Right atrium auricular region (tissue), 2 donors: ENCODE measurements around the gene CLIP2. TPM values are rescaled to one million over a fixed set of nuclear protein-coding genes. Genes with fewer than 3 reads are reported as not detected.
A peak's percentile ranks its signal among the peaks of the same experiment; 100 is the strongest.

Experiments used
- DNase-seq: peaks from one replicate; pipeline ENCODE4 v3.0.0-alpha.2; 2019; ENCODE audit warnings: low spot score
- H3K27ac ChIP-seq, 2 donors: fragments of 200-600 bp; sonication (generic); 1 replicate in 1 of 2; 2 replicates in 1 of 2; pipeline ENCODE4 v1.5.1; 2016 to 2019
- H3K27me3 ChIP-seq, 2 donors: fragments of 200-600 bp; sonication (generic); one replicate each; pipeline versions ENCODE4 v1.5.1 to v1.6.0; 2017 to 2019
- H3K36me3 ChIP-seq: fragments of 200-600 bp; sonication (generic); one replicate; pipeline ENCODE4 v1.5.1; 2016
- H3K4me1 ChIP-seq, 2 donors: fragments of 200-600 bp; sonication (generic); one replicate each; pipeline versions ENCODE4 v1.5.1 to v1.6.0; 2017 to 2019
- H3K4me3 ChIP-seq, 2 donors: fragments of 200-600 bp; sonication (generic); 1 replicate in 1 of 2; 2 replicates in 1 of 2; pipeline ENCODE4 v1.5.1; 2017 to 2019; ENCODE audit warnings: mild to moderate bottlenecking in 1 of 2, moderate library complexity in 1 of 2
- H3K9me3 ChIP-seq, 2 donors: fragments of 200-600 bp; sonication (generic); one replicate each; pipeline ENCODE4 v1.5.1; 2019
- total RNA-seq, 2 donors: library from RNA; depleted of rRNA; stranded (reverse); fragments of >200 nt; gene quantifications; one replicate each; pipeline ENCODE4 v1.1.0, GENCODE V29; 2016
- TF ChIP-seq, protein P1 (sequence below), 2 donors: fragments of 200-600 bp; sonication (generic); IDR thresholded peaks; one replicate each; pipeline ENCODE4 v1.5.1; 2019; ENCODE audit warnings: antibody characterized with exemption in 2 of 2

The CLIP2 gene
- total RNA-seq, 2 donors from 2014 or later = 9.5 to 12.1 TPM

DNA sequence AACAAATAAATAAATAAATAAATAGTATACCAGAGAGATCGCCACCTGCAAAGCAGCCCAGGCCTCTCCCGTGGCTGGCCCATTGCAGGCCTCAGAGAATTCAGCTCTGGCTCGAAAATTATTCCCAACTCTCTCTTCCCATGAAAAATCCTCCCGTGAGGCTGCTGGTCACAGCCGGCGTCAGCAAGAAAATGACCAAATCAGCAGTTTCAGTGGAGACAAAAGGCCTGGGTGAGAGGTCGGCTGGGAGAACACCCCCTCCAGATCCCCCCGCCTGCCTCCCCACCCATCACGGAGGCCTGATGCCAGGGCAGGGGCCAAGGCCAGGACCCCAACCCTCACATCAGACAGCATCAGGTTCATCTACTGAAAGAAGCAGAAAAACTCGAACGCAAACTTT, 3.1 kb upstream of the CLIP2 start:
- H3K4me3 ChIP-seq = no peak overlapping the region
- H3K27me3 ChIP-seq = no peaks in the 10 kb centered on the region
- no peak overlapping the region for H3K27ac ChIP-seq
- DNase-seq = no peak
- H3K36me3 ChIP-seq = no peaks in the 10 kb centered on the region
- peaks cover 0 to 29% of the 10 kb centered on the region in 2 donors for H3K4me1 ChIP-seq
- H3K9me3 ChIP-seq = no peaks in the 10 kb centered on the region
- TF ChIP-seq, protein P1, sequence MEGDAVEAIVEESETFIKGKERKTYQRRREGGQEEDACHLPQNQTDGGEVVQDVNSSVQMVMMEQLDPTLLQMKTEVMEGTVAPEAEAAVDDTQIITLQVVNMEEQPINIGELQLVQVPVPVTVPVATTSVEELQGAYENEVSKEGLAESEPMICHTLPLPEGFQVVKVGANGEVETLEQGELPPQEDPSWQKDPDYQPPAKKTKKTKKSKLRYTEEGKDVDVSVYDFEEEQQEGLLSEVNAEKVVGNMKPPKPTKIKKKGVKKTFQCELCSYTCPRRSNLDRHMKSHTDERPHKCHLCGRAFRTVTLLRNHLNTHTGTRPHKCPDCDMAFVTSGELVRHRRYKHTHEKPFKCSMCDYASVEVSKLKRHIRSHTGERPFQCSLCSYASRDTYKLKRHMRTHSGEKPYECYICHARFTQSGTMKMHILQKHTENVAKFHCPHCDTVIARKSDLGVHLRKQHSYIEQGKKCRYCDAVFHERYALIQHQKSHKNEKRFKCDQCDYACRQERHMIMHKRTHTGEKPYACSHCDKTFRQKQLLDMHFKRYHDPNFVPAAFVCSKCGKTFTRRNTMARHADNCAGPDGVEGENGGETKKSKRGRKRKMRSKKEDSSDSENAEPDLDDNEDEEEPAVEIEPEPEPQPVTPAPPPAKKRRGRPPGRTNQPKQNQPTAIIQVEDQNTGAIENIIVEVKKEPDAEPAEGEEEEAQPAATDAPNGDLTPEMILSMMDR (IDR thresholded peaks at IDR 0.05) = no peak

DNA sequence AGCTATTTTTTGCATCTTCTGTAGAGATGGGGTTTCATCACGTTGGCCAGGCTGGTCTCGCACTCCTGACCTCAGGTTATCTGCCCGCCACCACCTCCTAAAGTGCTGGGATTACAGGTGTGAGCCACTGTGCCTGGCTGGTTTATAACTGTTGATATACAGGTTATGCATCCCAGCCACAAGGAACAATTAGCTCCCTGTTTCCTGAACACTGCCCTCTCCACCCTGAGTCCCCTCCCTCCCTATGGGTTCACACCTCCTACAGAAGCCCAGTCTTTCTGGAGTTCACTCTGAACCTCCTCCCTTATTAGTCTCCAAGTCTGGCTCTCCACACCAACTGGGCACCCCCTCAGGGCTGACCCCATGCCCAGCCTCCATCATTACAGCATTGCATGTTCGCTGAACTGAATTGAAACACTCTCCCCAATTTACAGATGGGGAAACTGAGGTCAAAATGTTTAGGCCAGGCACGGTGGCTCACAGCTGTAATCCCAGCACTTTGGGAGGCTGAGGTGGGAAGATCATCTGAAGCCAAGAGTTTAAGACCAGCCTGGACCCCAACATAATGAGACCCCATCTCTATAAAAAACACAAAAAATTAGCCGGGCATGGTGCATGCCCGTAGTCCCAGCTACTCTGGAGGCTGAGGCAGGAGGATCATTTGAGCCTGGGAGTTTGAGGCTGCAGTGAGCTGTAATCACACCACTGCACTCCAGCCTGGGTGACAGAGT, 1.7 kb upstream of the CLIP2 start:
- Histone ChIP-seq H3K4me1 (peaks cover 0 to 29% of the 10 kb centered on the region in 2 donors), H3K27me3 (no peaks in the 10 kb centered on the region), H3K4me3 (no peak overlapping the region), H3K36me3 (no peaks in the 10 kb centered on the region), H3K9me3 (no peaks in the 10 kb centered on the region), H3K27ac (no peak overlapping the region)
- TF ChIP-seq, protein P1 (IDR thresholded peaks at IDR 0.05) = no peak
- no peak for DNase-seq

DNA sequence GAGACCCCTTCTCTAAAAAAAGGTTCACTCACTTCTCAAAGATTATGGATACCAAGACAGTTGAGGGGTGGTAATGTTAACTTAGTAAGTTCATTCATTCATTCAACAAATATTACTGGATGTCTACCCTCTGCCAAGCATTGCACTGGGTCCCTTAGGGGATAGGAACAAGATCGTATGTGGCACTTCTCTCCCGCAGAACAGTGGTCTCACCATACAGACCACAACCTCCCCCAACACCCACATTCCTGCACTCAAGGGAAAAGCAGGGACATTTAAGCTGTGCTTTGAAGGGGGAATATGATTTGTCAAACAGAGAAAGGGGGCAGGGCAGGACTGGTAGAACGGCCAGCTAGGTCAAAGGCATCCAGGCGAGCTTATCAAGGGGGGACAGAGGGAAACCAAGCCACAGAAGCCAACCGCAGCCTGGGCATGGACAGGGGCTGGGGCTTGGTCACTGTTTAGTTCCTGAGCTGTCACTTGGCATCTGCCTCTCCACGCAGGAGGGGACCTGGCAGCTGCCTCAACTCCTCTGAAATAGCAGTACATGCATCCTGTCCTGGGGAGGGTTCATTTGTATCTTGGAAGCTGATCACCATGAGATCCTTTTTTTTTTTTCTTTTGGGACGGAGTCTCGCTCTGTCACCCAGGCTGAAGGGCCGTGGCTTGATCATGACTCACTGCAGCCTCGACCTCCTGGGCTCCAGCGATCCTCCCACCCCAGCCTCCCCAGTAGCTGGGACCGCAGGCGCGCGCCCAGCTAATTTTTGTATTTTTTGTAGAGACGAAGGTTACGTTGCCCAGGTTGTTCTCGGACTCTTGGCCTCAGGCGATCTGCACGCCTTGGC, 949 bp upstream of the CLIP2 start:
- TF ChIP-seq, protein P1 (IDR thresholded peaks at IDR 0.05) = no peak
- Histone ChIP-seq H3K36me3 (no peaks in the 10 kb centered on the region), H3K4me1 (peaks cover 0 to 29% of the 10 kb centered on the region in 2 donors), H3K9me3 (no peaks in the 10 kb centered on the region), H3K27ac (peak overlapping the region; percentile 66 to 72), H3K4me3 (peak overlapping the region in 1 of 2 donors; percentile 95), H3K27me3 (no peaks in the 10 kb centered on the region)
- no peak for DNase-seq

DNA sequence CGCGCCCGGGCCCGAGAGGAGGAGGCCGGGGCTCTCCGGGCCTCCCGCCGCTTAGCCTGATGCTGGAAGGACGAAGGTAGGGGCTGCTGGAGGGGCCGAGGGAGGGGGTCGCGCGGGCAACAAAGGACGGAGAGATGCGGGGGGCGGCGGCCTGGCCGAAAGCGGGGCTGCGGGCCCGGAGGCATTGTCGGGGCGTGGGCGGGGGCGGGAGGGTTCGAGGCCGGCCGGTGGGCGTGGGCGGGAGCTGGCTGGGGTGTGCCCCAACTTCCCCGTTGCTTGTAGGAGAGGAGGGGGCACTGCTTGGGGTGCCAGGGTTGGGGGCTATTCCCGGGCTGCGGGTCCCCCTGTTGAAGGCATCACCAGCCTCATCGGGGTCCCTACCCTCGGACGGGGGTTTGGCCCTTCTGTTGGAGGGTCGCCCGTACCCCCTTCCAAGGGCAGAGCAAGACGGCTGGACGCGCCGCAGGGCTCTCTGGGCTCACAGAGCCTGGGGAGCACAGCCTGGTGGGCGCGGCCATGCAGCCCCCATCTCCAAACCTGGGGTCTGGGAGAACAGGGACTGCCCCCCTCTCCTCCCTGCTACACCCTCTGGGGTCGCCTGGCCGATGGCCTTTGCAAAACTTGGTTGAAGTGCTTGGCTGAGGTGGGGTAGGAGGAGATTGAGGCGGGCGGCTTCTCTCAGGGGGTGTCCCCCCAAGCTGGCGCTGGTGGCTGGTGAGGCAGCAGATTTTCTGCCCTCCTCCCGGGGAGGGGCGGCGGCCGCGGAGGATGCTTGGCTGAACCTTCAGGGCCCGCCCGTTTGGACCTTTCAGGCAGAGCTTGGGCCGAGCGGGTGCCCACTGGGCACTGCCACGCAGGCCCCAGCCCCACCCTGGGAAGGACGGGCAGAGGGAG, 699 bp downstream of the CLIP2 start:
- DNase-seq = no peak
- H3K27ac ChIP-seq = peak overlapping the region; percentile 79 to 87
- peaks cover 0 to 42% of the 10 kb centered on the region in 2 donors for H3K4me1 ChIP-seq
- H3K36me3 ChIP-seq = no peaks in the 10 kb centered on the region
- H3K4me3 ChIP-seq = peak overlapping the region; percentile 85 to 95
- TF ChIP-seq, protein P1 (IDR thresholded peaks at IDR 0.05) = no peak
- no peaks in the 10 kb centered on the region for H3K9me3 ChIP-seq
- no peaks in the 10 kb centered on the region for H3K27me3 ChIP-seq

DNA sequence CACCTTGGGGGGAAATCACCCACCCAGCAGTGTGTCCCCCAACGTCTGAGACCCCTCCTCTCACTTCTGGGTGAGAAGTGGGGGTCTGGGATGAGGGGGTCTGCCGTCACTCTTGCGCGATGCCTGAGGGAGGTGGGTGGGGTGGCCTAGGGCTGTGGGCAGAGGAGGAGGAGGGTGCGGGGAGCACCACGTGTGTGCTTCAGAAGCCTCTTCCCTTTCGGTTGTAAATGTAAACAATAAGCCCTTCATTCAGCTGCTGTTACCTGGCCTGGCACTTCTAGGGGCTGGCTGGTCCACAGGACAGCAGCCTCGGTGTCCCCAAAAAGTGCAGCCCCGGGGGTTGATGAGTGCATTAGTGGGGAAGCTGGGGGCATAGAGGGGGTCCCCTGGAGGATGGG, 1.3 kb downstream of the CLIP2 start:
- H3K27me3 ChIP-seq = no peaks in the 10 kb centered on the region
- peaks cover 0 to 49% of the 10 kb centered on the region in 2 donors for H3K4me1 ChIP-seq
- TF ChIP-seq, protein P1 (IDR thresholded peaks at IDR 0.05) = no peak
- H3K4me3 ChIP-seq = peak overlapping the region; percentile 85 to 95
- peak overlapping the region; percentile 41 to 87 for H3K27ac ChIP-seq
- no peak for DNase-seq
- no peaks in the 10 kb centered on the region for H3K36me3 ChIP-seq
- H3K9me3 ChIP-seq = no peaks in the 10 kb centered on the region
